Measurements from ENCODE around the gene SHISA3.

- TF ChIP-seq CTCF (conservative IDR thresholded peaks at IDR 0.05; ENCODE audit: low read length) (no peak), EZH2phosphoT487 (IDR thresholded peaks at IDR 0.05; ENCODE audit: borderline replicate concordance, low read depth, low read length) (no peak)
These were observed 47.8 kb downstream of the SHISA3 start for GRCh38 chr4:42445038-42445437.
